ENCODE data around the gene CEP152. TPM values are rescaled to one million over a fixed set of nuclear protein-coding genes. Genes with fewer than 3 reads are reported as not detected.

Gene CEP152
- total and polyA plus RNA-seq, 7 donors, result 0.35 to 1.3 (median 0.69) TPM

GRCh38 chr15:48785195-48785594, 25.7 kb downstream of the CEP152 start:
- DNase-seq (peak; percentile 37 to 65), ATAC-seq (no peak)
- peaks cover 3 to 27% of the 10 kb centered on the region in 2 donors for H3K36me3 ChIP-seq (ENCODE audit: insufficient read depth in 1 of 2, low read depth in 1 of 2)
- H3K27me3 ChIP-seq (ENCODE audit: insufficient read depth in 3 of 3, low read length in 2 of 3), result no peaks in the 10 kb centered on the region
- no peak overlapping the region for H3K4me3 ChIP-seq
- no peak overlapping the region for H3K27ac ChIP-seq
- intact Hi-C loops (cut with DNase I), result loop anchor here in 1 of 2 donors (10.0 kb wide), 1 partner anchor 410 kb away; no protein-coding TSS in a partner anchor
- no peaks in the 10 kb centered on the region for H3K4me1 ChIP-seq
- TF ChIP-seq CTCF (IDR thresholded peaks at IDR 0.05), result no peak
- 18 to 45% (median 39%) methylated on average over 3 of the region's 3 CpGs for WGBS, 3 donors
- H3K9me3 ChIP-seq, result no peaks in the 10 kb centered on the region

GRCh38 chr15:48784756-48785155, 26.1 kb downstream of the CEP152 start:
- WGBS, 3 donors, result 85 to 86% (median 86%) methylated on average over 2 of the region's 2 CpGs

GRCh38 chr15:48782911-48783310, 28.0 kb downstream of the CEP152 start:
- peaks cover 3 to 19% of the 10 kb centered on the region in 2 donors for H3K36me3 ChIP-seq (ENCODE audit: insufficient read depth in 1 of 2, low read depth in 1 of 2)
- no peak overlapping the region for H3K4me3 ChIP-seq
- no peaks in the 10 kb centered on the region for H3K9me3 ChIP-seq
- no peaks in the 10 kb centered on the region for H3K27me3 ChIP-seq (ENCODE audit: insufficient read depth in 3 of 3, low read length in 2 of 3)
- H3K27ac ChIP-seq, result no peak overlapping the region
- ATAC-seq (no peak), DNase-seq (no peak)
- WGBS, 3 donors, result 66 to 93% (median 92%) methylated on average over 2 of the region's 2 CpGs
- TF ChIP-seq CTCF (IDR thresholded peaks at IDR 0.05), result no peak
- H3K4me1 ChIP-seq, result no peaks in the 10 kb centered on the region
- intact Hi-C loops (cut with DNase I), result loop anchor here in 1 of 2 donors (10.0 kb wide), 1 partner anchor 408 kb away; no protein-coding TSS in a partner anchor

More at GRCh38 chr15:48784756-48785155, 26.1 kb downstream of the CEP152 start:
- no peak for TF ChIP-seq CTCF (IDR thresholded peaks at IDR 0.05)
- intact Hi-C loops (cut with DNase I), result loop anchor here in 1 of 2 donors (10.0 kb wide), 1 partner anchor 410 kb away; no protein-coding TSS in a partner anchor
- DNase-seq (no peak), ATAC-seq (no peak)
- Histone ChIP-seq H3K9me3 (no peaks in the 10 kb centered on the region), H3K36me3 (ENCODE audit: insufficient read depth in 1 of 2, low read depth in 1 of 2) (peaks cover 3 to 27% of the 10 kb centered on the region in 2 donors), H3K27me3 (ENCODE audit: insufficient read depth in 3 of 3, low read length in 2 of 3) (no peaks in the 10 kb centered on the region), H3K4me3 (no peak overlapping the region), H3K27ac (no peak overlapping the region), H3K4me1 (no peaks in the 10 kb centered on the region)

- Histone ChIP-seq H3K27me3 (ENCODE audit: insufficient read depth in 3 of 3, low read length in 2 of 3) (no peaks in the 10 kb centered on the region), H3K4me3 (no peak overlapping the region), H3K36me3 (ENCODE audit: insufficient read depth in 1 of 2, low read depth in 1 of 2) (peaks cover 3 to 19% of the 10 kb centered on the region in 2 donors), H3K4me1 (no peaks in the 10 kb centered on the region), H3K27ac (no peak overlapping the region), H3K9me3 (no peaks in the 10 kb centered on the region)
- no peak for DNase-seq
- no peak for TF ChIP-seq CTCF (IDR thresholded peaks at IDR 0.05)
- WGBS, 3 donors, result 81 to 92% (median 89%) methylated on average over 5 of the region's 5 CpGs
- ATAC-seq, result no peak
- intact Hi-C loops (cut with DNase I), result loop anchor here in 1 of 2 donors (10.0 kb wide), 1 partner anchor 407 kb away; no protein-coding TSS in a partner anchor
Measured at GRCh38 chr15:48781481-48782081, 29.3 kb downstream of the CEP152 start.
